Effector memory CD8-positive, alpha-beta T cell (primary cell): Measurements from ENCODE around the gene PXT1.

Experiments used
- ATAC-seq: fragments of 150-1000 bp; cut with Tn5 transposase; replicated peaks from 2 replicates; pipeline ENCODE4 v1.10.0; 2021; ENCODE audit warnings: mild to moderate bottlenecking, moderate library complexity
- DNase-seq, 3 experiments: peaks; one replicate each; pipeline ENCODE4 v3.0.0; 2021
- H3K27ac Mint-ChIP-seq, 2 donors: one replicate each; pipeline ENCODE4 v1.8.0; 2022; ENCODE audit warnings: mild to moderate bottlenecking in 2 of 2, mixed read lengths in 2 of 2, moderate library complexity in 2 of 2
- H3K27me3 Mint-ChIP-seq, 2 donors: one replicate each; pipeline ENCODE4 v1.8.0; 2022; ENCODE audit warnings: mixed read lengths in 2 of 2
- H3K36me3 Mint-ChIP-seq: one replicate; pipeline ENCODE4 v1.8.0; 2022; ENCODE audit warnings: mild to moderate bottlenecking, moderate library complexity, mixed read lengths; ENCODE audit not compliant: insufficient read depth
- H3K4me1 Mint-ChIP-seq, 2 donors: one replicate each; pipeline ENCODE4 v1.8.0; 2022; ENCODE audit warnings: low read depth in 2 of 2, mixed read lengths in 2 of 2
- H3K4me3 Mint-ChIP-seq, 2 donors: one replicate each; pipeline ENCODE4 v1.8.0; 2022; ENCODE audit warnings: mild to moderate bottlenecking in 2 of 2, mixed read lengths in 2 of 2, moderate library complexity in 2 of 2
- H3K9me3 Mint-ChIP-seq, 2 donors: one replicate each; pipeline ENCODE4 v1.8.0; 2022; ENCODE audit warnings: mixed read lengths in 2 of 2

Gene PXT1

DNA sequence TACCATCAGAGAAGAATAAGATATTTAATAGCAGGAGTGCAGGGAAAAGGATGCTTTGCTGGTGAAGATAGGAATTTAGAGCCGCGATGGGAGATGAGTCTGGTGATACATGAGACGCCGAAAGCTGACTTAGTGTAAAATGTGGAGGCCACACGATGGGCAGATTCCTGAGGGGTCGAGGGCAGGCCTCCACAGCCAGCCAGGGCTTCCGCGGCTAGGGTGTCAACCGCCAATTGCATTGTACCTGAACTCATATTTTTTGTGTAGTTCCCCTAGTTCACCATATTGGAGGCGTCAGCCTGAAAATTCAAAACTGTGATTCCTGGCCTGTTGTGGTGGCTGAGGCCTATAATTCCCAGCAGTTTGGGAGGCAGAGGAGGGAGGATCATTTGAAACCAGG is 63.7 kb downstream of the PXT1 start:
- Mint-ChIP-seq H3K9me3 (no peaks in the 10 kb centered on the region), H3K27me3 (no peaks in the 10 kb centered on the region), H3K4me1 (peaks cover 0 to 12% of the 10 kb centered on the region in 2 donors), H3K36me3 (peaks cover 4% of the 10 kb centered on the region), H3K27ac (peak overlapping the region in 1 of 2 donors; percentile 71), H3K4me3 (no peak overlapping the region)
- DNase-seq (no peak), ATAC-seq (no peak)

DNA sequence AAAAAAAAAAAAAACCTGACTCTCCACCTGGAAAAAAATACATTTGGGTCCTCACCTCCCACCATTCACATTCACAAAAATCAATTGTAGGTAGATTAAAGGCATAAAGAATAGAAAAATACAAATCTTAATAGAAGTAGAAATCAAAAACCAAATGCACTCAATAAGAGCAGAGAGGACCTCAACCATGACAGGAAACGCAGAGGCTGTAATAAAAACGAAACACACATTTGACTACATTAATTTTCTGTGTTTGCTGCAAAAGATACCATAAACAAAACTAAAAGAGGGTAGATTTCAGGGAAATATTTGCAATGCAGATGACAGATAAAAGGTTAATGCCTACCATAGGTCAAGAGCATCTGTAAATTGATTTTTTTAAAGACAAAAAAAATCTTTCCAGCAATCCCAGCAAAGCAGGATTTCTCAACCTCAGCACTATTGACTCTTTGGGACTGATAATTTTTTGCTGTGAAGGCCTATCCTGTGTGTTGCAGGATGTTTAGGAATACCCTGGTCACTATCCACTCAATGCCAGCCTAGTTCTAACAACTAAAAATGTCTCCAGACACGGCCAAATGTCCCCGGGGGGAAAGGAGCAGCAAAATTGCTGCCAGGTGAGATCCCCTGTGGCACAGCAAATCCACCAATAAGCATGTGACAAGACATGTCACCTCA is 64.3 kb downstream of the PXT1 start:
- peaks cover 4% of the 10 kb centered on the region for H3K36me3 Mint-ChIP-seq
- peak overlapping the region in 1 of 2 donors; percentile 71 for H3K27ac Mint-ChIP-seq
- H3K9me3 Mint-ChIP-seq, result no peaks in the 10 kb centered on the region
- no peak overlapping the region for H3K4me3 Mint-ChIP-seq
- peaks cover 0 to 10% of the 10 kb centered on the region in 2 donors for H3K4me1 Mint-ChIP-seq
- H3K27me3 Mint-ChIP-seq, result no peaks in the 10 kb centered on the region
- DNase-seq (no peak), ATAC-seq (no peak)

GRCh38 chr6:36377594-36377993 is 65.1 kb downstream of the PXT1 start:
- Mint-ChIP-seq H3K27me3 (peaks cover 0 to 5% of the 10 kb centered on the region in 2 donors), H3K9me3 (no peaks in the 10 kb centered on the region), H3K36me3 (peaks cover 4% of the 10 kb centered on the region), H3K27ac (peak overlapping the region in 1 of 2 donors; percentile 79), H3K4me1 (peaks cover 0 to 4% of the 10 kb centered on the region in 2 donors), H3K4me3 (peak overlapping the region in 1 of 2 donors; percentile 7)
- ATAC-seq (no peak), DNase-seq (no peak)

DNA sequence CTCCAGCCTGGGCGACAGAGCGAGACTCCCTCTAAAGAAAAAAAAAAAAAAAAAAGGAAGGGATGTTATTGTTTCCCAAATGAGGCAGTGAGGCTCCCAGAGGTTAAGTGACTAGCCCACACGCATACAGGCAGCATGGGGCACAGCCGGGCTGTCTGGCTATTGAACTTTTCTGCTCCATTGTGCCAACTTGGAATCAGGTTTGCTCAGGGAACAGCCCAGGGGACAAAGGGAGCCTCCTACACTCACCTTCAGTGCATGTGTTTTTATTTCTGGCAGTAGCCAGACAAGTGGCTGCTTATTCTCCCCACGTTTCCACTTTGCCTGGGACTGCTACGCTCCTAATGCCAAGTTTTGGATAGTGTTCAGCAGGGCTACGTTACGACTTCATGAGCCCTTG is 65.9 kb downstream of the PXT1 start:
- DNase-seq, result no peak
- no peak for ATAC-seq
- H3K36me3 Mint-ChIP-seq, result peaks cover 4% of the 10 kb centered on the region
- H3K4me3 Mint-ChIP-seq, result no peak overlapping the region
- H3K27ac Mint-ChIP-seq, result no peak overlapping the region
- H3K9me3 Mint-ChIP-seq, result no peaks in the 10 kb centered on the region
- H3K4me1 Mint-ChIP-seq, result peaks cover 0 to 3% of the 10 kb centered on the region in 2 donors
- H3K27me3 Mint-ChIP-seq, result peaks cover 0 to 13% of the 10 kb centered on the region in 2 donors

DNA sequence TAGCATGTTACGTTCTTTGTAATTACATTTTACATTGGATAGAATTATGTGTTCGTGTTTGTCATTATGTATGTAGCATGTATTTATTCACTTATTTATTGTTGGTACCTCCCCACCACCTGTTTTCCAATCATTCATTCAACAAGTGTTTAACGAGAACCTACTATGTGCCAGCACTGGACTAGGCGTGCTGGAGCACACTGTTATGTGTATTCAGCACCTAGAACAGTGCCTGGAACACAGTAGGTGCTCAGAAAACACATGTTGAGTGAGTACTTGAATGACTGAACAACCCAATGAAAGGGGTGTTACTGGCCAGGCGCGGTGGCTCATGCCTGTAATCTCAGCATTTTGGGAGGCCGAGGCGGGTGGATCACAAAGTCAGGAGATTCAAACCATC is 66.5 kb downstream of the PXT1 start:
- Mint-ChIP-seq H3K4me1 (peaks cover 0 to 3% of the 10 kb centered on the region in 2 donors), H3K27me3 (peaks cover 0 to 14% of the 10 kb centered on the region in 2 donors)

DNA sequence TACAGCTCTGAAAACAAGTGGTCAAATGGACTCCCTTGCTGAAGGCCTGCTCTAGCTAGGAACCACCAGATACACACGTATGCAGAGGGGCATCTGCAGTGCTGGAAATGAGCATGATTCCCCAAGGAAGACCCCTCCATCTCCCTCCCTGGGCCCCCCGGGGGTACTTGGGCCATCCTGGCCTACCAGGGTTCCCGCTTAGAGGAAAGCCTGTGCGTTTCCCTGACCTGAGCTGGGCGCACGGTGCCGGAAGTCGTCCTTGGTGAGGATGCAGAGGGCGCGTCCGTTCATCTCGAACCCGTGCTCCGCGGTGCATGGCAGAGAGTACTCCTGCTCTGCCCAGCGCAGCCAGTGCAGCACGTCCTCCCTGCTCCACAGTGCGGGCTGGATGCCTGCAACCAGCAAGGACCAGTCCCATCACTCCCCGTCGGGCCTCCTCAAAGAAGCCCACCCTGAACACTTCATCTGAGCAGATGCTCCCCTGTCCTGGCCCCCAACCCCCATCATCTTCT is 67.0 kb downstream of the PXT1 start:
- Mint-ChIP-seq H3K27me3 (peaks cover 0 to 14% of the 10 kb centered on the region in 2 donors), H3K27ac (no peak overlapping the region), H3K4me3 (no peak overlapping the region), H3K36me3 (peaks cover 4% of the 10 kb centered on the region), H3K4me1 (peaks cover 0 to 3% of the 10 kb centered on the region in 2 donors), H3K9me3 (no peaks in the 10 kb centered on the region)
- ATAC-seq (no peak), DNase-seq (no peak)

More for the DNA sequence above, 66.5 kb downstream of the PXT1 start:
- ATAC-seq (no peak), DNase-seq (no peak)
- Mint-ChIP-seq H3K36me3 (peaks cover 4% of the 10 kb centered on the region), H3K9me3 (no peaks in the 10 kb centered on the region), H3K4me3 (no peak overlapping the region), H3K27ac (no peak overlapping the region)

- H3K36me3 Mint-ChIP-seq, result peaks cover 4% of the 10 kb centered on the region
- no peak for ATAC-seq
- no peak overlapping the region for H3K27ac Mint-ChIP-seq
- H3K4me3 Mint-ChIP-seq, result no peak overlapping the region
- DNase-seq, result no peak
- peaks cover 0 to 3% of the 10 kb centered on the region in 2 donors for H3K4me1 Mint-ChIP-seq
- peaks cover 0 to 14% of the 10 kb centered on the region in 2 donors for H3K27me3 Mint-ChIP-seq
- no peaks in the 10 kb centered on the region for H3K9me3 Mint-ChIP-seq
These were observed 67.7 kb downstream of the PXT1 start for GRCh38 chr6:36374972-36375371.

GRCh38 chr6:36374194-36374593 is 68.5 kb downstream of the PXT1 start:
- H3K4me1 Mint-ChIP-seq, result peaks cover 0 to 3% of the 10 kb centered on the region in 2 donors
- DNase-seq (no peak), ATAC-seq (no peak)
- H3K27ac Mint-ChIP-seq, result no peak overlapping the region
- no peaks in the 10 kb centered on the region for H3K9me3 Mint-ChIP-seq
- H3K27me3 Mint-ChIP-seq, result peaks cover 0 to 14% of the 10 kb centered on the region in 2 donors
- H3K36me3 Mint-ChIP-seq, result peaks cover 4% of the 10 kb centered on the region
- no peak overlapping the region for H3K4me3 Mint-ChIP-seq

- no peak overlapping the region for H3K4me3 Mint-ChIP-seq
- peaks cover 0 to 3% of the 10 kb centered on the region in 2 donors for H3K4me1 Mint-ChIP-seq
- DNase-seq (no peak), ATAC-seq (no peak)
- H3K27me3 Mint-ChIP-seq, result peaks cover 0 to 14% of the 10 kb centered on the region in 2 donors
- no peak overlapping the region for H3K27ac Mint-ChIP-seq
- peaks cover 4% of the 10 kb centered on the region for H3K36me3 Mint-ChIP-seq
- H3K9me3 Mint-ChIP-seq, result no peaks in the 10 kb centered on the region
These were observed 69.2 kb downstream of the PXT1 start for GRCh38 chr6:36373368-36374019.

DNA sequence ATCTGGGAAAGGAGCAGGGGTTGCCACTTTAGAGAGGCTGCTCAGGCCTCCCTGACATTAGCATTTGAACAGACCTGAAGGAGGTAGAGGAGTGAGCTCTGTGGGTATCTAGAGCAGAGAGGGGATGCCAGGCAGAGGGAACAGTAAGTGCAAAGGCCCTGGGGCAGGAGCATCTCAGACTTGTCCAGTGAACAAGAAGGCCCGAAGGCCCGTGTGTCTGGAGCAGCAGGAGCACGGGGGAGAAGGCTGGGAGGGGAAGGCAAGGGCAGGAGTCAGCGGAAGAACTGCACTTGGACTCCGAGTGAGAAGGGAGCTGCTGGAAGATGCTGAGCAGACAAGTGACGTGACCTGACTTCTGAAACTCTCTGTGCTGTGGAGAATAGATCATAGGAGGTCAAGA is 70.6 kb downstream of the PXT1 start:
- ATAC-seq (no peak), DNase-seq (no peak)
- peaks cover 4% of the 10 kb centered on the region for H3K36me3 Mint-ChIP-seq
- peaks cover 0 to 14% of the 10 kb centered on the region in 2 donors for H3K27me3 Mint-ChIP-seq
- H3K4me3 Mint-ChIP-seq, result no peak overlapping the region
- no peaks in the 10 kb centered on the region for H3K9me3 Mint-ChIP-seq
- H3K4me1 Mint-ChIP-seq, result no peaks in the 10 kb centered on the region
- H3K27ac Mint-ChIP-seq, result peak overlapping the region in 1 of 2 donors; percentile 21

- Mint-ChIP-seq H3K4me1 (no peaks in the 10 kb centered on the region), H3K9me3 (no peaks in the 10 kb centered on the region), H3K27me3 (peaks cover 0 to 14% of the 10 kb centered on the region in 2 donors), H3K4me3 (no peak overlapping the region), H3K36me3 (peaks cover under 1% of the 10 kb centered on the region), H3K27ac (no peak overlapping the region)
- no peak for DNase-seq
- no peak for ATAC-seq
These were observed 71.4 kb downstream of the PXT1 start for GRCh38 chr6:36371211-36371610.

- Mint-ChIP-seq H3K27ac (no peak overlapping the region), H3K9me3 (no peaks in the 10 kb centered on the region), H3K4me3 (no peak overlapping the region), H3K36me3 (no peaks in the 10 kb centered on the region), H3K4me1 (no peaks in the 10 kb centered on the region), H3K27me3 (peaks cover 0 to 14% of the 10 kb centered on the region in 2 donors)
- ATAC-seq, result no peak
- no peak for DNase-seq
These were observed 72.0 kb downstream of the PXT1 start for GRCh38 chr6:36370638-36371037.

DNA sequence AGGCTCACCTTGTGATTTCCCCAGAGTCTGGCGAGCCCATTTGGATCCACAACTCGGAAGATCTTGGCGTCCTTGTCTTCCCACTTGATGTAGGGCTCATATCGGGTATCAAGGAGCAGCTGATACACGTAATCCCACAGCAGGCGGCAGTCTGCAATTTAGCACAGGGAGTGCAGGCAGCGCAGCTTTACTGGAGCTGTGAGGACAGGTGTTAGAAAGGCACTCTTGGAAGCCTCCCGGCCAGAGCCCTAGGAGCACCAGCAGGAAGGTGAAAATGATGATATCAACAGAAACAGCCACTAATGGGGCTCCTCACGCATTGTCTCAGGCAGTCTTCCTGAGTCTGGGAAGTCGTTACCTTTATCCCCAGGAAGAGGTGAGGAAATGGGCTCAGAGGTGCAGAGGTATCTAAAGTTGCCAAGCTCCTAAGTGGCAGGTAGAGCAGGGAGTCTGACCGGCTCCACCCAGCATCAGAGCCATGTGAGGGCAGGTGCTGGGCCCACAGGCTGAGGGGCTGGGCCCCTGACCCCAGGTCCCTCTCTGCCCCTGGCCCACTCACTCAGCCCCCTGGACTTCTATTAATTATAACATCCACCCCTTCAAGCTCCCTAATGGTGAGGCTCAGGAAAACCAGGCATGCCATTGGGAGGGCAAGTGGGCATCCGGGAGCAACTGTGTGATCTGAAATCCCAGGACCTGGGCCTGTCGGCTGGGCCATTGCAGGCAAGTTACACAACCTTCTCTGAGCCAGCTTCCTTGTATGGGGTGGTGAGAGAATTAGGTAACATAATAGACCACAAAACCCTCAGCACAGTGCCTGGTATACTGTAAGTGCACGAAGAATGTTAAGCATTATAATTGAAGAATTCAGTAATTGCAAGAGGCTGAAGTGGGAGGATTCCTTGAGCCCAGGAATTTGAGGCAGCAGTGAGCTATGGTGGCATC is 73.5 kb downstream of the PXT1 start:
- H3K4me3 Mint-ChIP-seq, result no peak overlapping the region
- ATAC-seq (peak; percentile 60), DNase-seq (no peak)
- H3K9me3 Mint-ChIP-seq, result no peaks in the 10 kb centered on the region
- H3K27ac Mint-ChIP-seq, result no peak overlapping the region
- H3K36me3 Mint-ChIP-seq, result no peaks in the 10 kb centered on the region
- H3K4me1 Mint-ChIP-seq, result no peaks in the 10 kb centered on the region
- H3K27me3 Mint-ChIP-seq, result peaks cover 0 to 14% of the 10 kb centered on the region in 2 donors
